SJSA1 (cell line): Measurements from ENCODE around the gene GPR179. TPM values are rescaled to one million over a fixed set of nuclear protein-coding genes. Genes with fewer than 3 reads are reported as not detected.
A peak's percentile ranks its signal among the peaks of the same experiment; 100 is the strongest.
"Not testable (repeated sequence)": the region's sequence is repeated elsewhere in the genome, so short reads cannot be mapped to it uniquely, and the experiment has no call there.

Experiments used
- DNase-seq, 2 experiments: peaks; one replicate each; pipeline ENCODE4 v3.0.0-alpha.2; 2015 to 2020; ENCODE audit warnings: low spot score in 2 of 2, low read depth in 1 of 2
- H3K27ac ChIP-seq: fragments of 250-450 bp; sonication (Bioruptor Pico); 2 replicates; pipeline ENCODE4 v1.5.1; 2020; ENCODE audit warnings: mild to moderate bottlenecking, moderate library complexity
- H3K27me3 ChIP-seq: fragments of 250-450 bp; sonication (Bioruptor Pico); replicated peaks from 2 replicates; pipeline ENCODE4 v1.5.1; 2020; ENCODE audit warnings: mild to moderate bottlenecking, moderate library complexity
- H3K36me3 ChIP-seq: fragments of 250-450 bp; sonication (Bioruptor Pico); 2 replicates; pipeline ENCODE4 v1.5.1; 2020; ENCODE audit warnings: mild to moderate bottlenecking
- H3K4me1 ChIP-seq: fragments of 250-450 bp; sonication (Bioruptor Pico); replicated peaks from 2 replicates; pipeline ENCODE4 v1.6.1; 2021; ENCODE audit warnings: mild to moderate bottlenecking
- H3K4me3 ChIP-seq: fragments of 250-450 bp; sonication (Bioruptor Pico); 2 replicates; pipeline ENCODE4 v1.5.1; 2020; ENCODE audit warnings: mild to moderate bottlenecking
- H3K9me3 ChIP-seq: fragments of 250-450 bp; sonication (Bioruptor Pico); replicated peaks from 2 replicates; pipeline ENCODE4 v1.5.1; 2020; ENCODE audit warnings: mild to moderate bottlenecking
- total RNA-seq: library from RNA; depleted of rRNA; stranded (reverse); fragments of >200 nt; shearing (Covaris generic); gene quantifications from 2 replicates; pipeline ENCODE4 v1.2.3, GENCODE V29; 2014

Gene GPR179
- total RNA-seq, 1 experiment from 2014 or later: 0.05 TPM

DNA sequence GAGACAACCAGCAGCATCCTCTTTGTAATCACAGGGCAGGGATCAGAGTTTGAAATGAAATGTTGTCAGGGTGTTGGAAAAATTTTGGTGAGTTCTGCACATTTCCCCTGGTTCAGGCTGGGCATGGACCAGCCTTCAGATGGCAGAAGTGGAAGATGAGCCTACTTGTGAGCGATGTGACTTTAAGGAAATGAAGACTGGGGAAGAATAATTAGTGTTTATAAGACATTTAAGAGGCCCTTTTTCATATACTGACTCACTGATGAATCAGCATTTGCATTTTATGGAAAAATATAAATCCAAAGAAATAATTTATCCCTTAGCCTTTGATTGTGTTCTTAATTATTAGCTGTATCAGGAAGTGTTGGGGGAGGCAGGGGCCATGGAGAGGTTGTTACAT, 20.9 kb downstream of the GPR179 start:
- Histone ChIP-seq H3K4me1 (no peaks in the 10 kb centered on the region), H3K36me3 (peaks cover 26% of the 10 kb centered on the region), H3K27me3 (no peaks in the 10 kb centered on the region), H3K27ac (no peak overlapping the region), H3K9me3 (no peaks in the 10 kb centered on the region), H3K4me3 (no peak overlapping the region)
- DNase-seq: no peak

DNA sequence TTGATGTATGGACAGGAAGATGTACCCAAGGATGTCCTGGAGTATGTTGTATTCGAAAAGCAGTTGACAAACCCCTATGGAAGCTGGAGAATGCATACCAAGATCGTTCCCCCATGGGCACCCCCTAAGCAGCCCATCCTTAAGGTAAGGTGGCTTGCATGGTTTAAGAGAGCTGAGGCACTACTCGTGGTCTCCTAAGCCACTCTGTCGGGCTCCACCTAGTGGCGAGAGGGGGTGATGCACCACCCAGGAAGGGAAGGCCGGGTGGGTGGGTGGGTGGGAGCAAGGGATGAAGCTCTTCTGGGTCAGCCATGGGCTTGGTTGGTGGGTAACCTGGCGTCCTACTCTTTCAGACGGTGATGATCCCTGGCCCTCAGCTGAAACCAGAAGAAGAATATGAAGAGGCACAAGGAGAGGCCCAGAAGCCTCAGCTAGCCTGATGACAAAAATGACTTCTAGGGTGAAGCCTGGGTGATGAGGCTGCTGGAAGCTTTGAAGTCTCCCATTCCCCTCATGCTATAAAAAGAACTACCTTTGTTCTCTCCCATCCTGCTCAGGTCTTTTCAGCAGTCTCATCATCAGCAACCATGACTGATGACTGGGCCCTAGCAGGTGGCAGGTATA, 21.5 kb downstream of the GPR179 start:
- no peak overlapping the region for H3K4me3 ChIP-seq
- H3K4me1 ChIP-seq: no peaks in the 10 kb centered on the region
- no peaks in the 10 kb centered on the region for H3K9me3 ChIP-seq
- no peak overlapping the region for H3K27ac ChIP-seq
- no peaks in the 10 kb centered on the region for H3K27me3 ChIP-seq
- peaks cover 27% of the 10 kb centered on the region for H3K36me3 ChIP-seq
- DNase-seq: peak; percentile 34 to 71

DNA sequence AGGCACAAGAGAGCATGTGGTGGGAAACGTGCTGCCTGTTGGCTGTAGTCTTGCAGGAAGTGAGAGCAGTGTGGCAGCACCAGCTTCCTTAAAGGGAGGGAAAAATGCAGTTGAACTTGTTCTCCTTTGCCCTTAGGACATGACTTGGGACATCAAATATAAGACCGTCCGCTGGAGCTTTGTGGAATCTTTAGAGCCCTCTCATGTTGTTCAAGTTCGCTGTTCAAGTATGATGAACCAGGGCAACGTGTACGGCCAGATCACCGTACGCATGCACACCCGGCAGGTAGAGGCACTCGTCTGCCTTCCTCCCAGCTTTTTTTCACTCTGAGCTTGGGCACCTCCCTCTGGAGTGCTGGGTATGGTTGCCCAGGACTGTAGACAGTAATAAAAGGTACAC, 23.3 kb downstream of the GPR179 start:
- no peak for DNase-seq
- Histone ChIP-seq H3K36me3 (peaks cover 38% of the 10 kb centered on the region), H3K4me1 (no peaks in the 10 kb centered on the region), H3K9me3 (no peaks in the 10 kb centered on the region), H3K27me3 (no peaks in the 10 kb centered on the region), H3K4me3 (no peak overlapping the region), H3K27ac (no peak overlapping the region)

DNA sequence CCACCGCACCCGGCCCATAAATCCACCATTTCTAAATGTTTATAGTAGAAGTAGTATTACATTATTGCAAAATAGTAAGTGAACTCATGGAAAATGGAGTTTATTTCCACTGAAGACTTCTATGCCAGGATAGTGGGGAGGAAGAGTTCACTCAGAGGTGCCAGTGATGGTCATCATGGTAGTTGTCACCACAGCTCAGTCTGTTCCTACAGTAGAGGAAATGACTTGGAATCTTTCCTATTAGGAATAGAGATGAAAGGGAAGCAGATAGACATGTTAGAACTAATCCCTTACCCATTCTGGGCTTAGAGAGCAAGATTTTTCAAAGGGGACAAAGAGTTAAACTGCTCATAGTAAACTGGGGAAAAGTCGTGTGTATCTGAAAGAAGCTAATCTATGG, 26.7 kb downstream of the GPR179 start:
- no peaks in the 10 kb centered on the region for H3K4me1 ChIP-seq
- H3K27me3 ChIP-seq: no peaks in the 10 kb centered on the region
- H3K27ac ChIP-seq: no peak overlapping the region
- no peak overlapping the region for H3K4me3 ChIP-seq
- no peak for DNase-seq
- peaks cover 28% of the 10 kb centered on the region for H3K36me3 ChIP-seq
- H3K9me3 ChIP-seq: no peaks in the 10 kb centered on the region

DNA sequence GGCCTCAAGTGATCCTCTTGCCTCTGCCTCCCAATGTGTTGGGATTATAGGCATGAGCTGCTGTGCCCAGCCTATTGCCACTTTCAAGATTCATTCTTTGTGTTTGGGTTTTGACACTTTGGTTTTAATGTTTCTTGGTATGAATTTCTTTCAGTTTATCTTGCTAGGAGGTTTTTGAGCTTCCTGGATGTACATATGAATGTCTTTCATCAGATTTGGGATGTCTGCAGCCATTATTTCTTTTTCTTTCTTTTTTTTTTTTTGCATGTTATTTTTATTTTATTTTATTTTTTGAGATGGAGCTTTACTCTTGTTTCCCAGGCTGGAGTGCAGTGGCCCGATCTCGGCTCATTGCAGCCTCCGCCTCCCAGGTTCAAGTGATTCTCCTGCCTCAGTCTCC, 28.3 kb downstream of the GPR179 start:
- Histone ChIP-seq H3K4me1 (no peaks in the 10 kb centered on the region), H3K27me3 (no peaks in the 10 kb centered on the region), H3K36me3 (peaks cover 25% of the 10 kb centered on the region), H3K27ac (no peak overlapping the region), H3K9me3 (no peaks in the 10 kb centered on the region), H3K4me3 (no peak overlapping the region)
- no peak for DNase-seq

DNA sequence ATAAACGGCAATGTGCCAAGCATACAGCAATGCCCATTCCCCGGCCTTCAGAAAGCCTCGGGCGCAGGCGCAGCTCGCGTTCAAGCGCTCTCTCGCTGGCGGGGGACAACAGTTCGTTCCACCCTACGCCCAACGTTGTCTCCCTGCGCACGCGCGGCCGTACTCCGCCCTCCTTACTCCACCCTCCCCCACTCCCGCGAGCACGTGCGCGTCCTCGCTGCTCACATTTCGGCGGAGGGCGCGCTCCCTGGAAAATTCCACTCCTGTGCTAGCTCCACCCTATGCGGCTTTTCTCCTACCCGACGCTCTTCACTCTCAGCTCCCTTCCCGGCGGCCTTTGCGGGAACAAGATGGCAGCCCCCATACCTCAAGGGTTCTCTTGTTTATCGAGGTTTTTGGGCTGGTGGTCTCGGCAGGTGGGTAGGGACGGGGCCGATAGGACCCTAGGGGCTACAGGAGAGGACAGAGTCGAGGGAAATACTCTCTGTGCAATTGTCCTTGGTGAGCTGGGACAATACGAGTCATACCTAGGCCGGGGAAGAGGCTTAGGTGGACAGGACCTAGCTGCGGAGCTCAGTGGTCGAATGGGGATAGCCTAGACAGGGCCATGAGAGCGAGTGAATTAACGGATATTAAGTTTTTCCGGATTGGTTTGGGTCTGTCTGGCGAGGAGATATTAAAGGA, 46.8 kb downstream of the GPR179 start, which contains the start of gene MRPL45:
TSS of gene MRPL45 (plus strand) at position 335 of the 684 bp plus-strand sequence. CDS start at position 351, 16 bp downstream.
- H3K4me1 ChIP-seq, H3K27me3 ChIP-seq, H3K36me3 ChIP-seq, H3K9me3 ChIP-seq: not testable (repeated sequence)
- DNase-seq: peak; percentile 97
- peak within 1 kb of the TSS; percentile 47 for H3K4me3 ChIP-seq
- 0 out of 2 replicates have a peak within 1 kb of the TSS, but pooled peaks have one; percentile 50 for H3K27ac ChIP-seq

DNA sequence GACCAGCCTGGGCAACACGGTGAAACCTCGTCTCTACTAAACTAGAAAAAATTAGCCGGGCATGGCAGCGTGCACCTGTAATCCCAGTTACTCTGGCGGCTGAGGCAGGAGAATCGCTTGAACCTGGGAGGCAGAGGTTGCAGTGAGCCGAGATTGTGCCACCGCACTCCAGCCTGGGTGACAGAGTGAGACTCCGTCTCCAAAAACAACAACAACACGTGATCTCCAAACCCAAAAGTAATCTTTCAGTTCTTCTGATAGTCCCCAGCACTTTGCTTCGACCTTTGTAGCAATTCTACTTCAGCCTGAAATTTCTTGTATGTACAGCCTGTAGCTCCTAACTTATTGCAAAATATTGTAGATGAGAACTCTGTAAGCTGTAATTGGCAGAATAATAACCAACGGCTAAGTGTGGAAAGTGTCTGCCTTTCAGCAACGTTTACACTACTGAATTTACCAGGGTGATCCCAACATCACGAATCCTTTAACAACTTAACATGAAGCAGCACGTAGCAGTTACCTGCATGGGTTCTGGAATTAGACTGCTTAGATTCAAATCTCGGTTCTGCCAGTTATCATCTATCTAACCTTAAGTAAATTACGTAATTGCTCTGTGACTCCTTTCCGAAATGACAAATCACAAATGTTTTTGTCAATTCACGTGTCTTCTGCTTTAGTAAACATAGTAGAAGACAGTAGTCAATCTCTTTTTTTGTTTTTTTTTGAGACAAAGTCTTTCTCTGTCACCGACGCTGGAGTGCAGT, 48.0 kb downstream of the GPR179 start:
- not testable (repeated sequence) for H3K9me3 ChIP-seq, H3K4me1 ChIP-seq, H3K36me3 ChIP-seq, H3K27me3 ChIP-seq, H3K27ac ChIP-seq, DNase-seq, H3K4me3 ChIP-seq

DNA sequence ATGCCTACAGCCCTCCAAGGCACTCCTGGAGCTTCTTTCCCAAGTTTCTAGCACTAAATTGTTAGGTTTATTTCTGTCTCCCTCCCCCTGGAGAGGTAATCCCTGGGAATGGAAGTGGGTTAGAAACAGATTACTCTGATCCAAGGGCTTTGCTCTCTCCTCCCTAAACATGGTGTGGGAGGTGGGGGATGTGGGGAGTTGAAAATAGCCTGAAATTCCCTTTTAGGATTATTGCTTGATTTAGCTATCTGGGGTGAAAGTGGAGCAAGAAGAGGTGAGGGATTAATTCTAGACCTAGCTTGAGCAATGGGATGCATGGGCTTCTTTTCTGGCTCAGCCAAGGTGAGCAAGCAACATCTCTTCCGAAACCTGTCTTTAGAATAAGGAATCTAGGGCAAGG, 54.0 kb downstream of the GPR179 start:
- not testable (repeated sequence) for DNase-seq, H3K9me3 ChIP-seq, H3K27ac ChIP-seq, H3K36me3 ChIP-seq, H3K27me3 ChIP-seq, H3K4me1 ChIP-seq, H3K4me3 ChIP-seq

DNA sequence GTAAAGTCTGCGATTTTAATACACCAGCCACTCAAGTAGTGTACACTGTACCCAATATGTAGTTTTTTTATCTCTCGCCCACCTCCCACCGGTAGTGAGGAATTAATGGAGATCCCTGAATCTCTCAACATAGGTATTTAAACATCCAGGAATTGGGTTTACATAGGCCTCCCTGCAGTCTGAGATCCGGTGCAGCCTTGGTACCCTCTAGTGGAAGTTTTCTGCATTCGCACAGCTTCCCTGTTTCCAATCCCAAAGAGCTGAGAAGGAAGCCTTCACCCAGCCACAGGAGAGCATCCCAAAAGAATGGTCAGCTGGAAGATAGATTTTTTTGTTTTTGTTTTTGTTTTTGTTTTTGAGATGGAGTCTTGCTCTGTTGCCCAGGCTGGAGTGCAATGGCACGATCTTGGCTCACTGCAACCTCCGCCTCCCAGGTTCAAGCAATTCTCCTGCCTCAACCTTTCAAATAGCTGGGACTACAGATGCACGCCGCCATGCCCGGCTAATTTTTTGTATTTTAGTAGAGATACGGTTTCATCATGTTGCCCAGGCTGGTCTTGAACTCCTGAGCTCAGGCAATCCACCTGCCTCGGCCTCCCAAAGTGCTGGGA, 55.4 kb downstream of the GPR179 start:
- H3K4me1 ChIP-seq, DNase-seq, H3K4me3 ChIP-seq: not testable (repeated sequence)

DNA sequence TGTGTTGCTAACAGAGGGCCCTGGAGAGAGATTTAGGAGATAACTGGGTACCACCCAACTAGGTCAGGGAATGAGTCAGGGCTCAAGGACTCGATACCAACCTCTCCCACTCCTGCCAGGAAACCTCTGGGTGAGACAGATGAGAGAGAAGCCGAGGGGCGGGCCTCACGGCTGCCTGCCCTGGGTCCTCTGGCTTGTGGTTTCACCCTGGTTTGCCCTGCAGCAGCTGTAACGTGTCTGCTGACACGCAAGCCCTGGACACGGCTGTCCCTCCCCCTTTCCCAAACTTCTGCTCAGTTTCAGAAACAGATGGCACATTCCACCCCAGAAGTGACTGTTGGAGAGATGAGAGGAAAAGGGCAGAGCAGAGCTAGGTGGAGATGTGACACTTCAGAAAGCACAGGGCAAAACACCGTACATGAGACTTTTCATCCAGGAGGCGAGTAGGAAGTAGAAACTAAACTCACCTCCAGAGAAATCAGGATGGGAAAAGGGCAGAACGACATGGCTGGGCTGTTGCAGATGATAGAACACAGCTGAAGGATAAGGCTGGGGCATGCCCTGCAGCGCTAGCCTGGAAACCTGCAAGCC, 57.2 kb downstream of the GPR179 start:
- DNase-seq: peak; percentile 48 to 63
- H3K27me3 ChIP-seq, H3K4me3 ChIP-seq: not testable (repeated sequence)

More for the DNA sequence above, 55.4 kb downstream of the GPR179 start:
- H3K9me3 ChIP-seq, H3K36me3 ChIP-seq, H3K27ac ChIP-seq, H3K27me3 ChIP-seq: not testable (repeated sequence)

DNA sequence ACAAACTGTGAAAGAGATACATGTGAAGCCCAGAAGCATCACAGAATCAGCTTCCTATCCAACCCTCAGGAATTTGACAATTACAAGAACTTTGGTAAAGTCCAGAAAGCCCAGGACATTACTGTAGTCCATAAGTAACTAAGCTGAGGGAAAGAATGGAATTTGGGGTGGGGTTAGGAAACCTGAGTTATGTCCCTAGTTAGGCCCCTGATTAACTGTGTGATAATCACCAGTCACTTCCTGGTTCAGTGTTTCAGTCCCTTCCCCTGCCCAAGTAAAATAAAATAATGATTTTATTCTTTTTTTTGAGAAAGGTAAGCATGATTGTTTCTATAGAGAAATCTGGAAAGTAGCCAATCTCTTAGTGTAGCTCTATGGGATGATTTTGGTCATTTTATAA, 57.8 kb downstream of the GPR179 start:
- not testable (repeated sequence) for H3K27me3 ChIP-seq, H3K4me3 ChIP-seq, H3K27ac ChIP-seq, H3K4me1 ChIP-seq, H3K36me3 ChIP-seq, H3K9me3 ChIP-seq
- peak in 1 of 2 experiments; percentile 20 for DNase-seq

More for the DNA sequence above, 57.2 kb downstream of the GPR179 start:
- H3K9me3 ChIP-seq, H3K4me1 ChIP-seq, H3K27ac ChIP-seq, H3K36me3 ChIP-seq: not testable (repeated sequence)
